ENCODE measurements around the gene SELENON. TPM values are rescaled to one million over a fixed set of nuclear protein-coding genes. Genes with fewer than 3 reads are reported as not detected.

SELENON gene
- total RNA-seq, 1 donor from 2014 or later = 72.8 TPM

DNA sequence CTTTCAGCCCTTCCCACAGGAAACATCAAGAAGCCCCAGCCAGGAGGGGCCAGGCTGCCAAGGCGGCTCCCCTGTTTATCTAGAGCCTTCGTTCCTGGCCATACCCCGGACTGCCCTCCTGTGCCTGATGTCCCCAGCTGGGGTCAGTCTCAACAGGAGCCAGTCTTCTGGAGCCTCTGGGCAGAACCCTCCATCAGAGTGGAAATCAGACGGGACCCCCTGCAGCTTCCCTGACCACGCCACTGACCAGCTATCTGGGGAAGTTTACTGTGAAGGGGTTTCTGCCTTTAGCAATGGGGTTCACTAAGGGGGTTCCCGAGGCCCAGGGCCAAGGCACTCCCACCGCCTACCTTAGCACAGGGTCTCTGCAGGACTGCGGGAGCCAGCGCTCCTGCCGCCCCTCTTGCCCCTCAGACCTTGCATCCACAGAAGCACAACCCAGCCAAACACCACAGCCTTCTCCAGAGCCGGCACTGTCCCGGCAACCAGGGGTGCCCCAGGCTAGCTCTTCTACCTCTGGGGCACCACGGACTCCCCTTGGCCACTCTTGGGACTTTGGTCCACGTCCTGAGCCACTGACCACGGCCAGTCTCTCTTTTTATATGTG, 16.2 kb downstream of the SELENON start:
- DNase-seq (ENCODE audit: low spot score in 2 of 2, unreplicated experiment in 2 of 2) = no peak
- no peaks in the 10 kb centered on the region for H3K9me3 Mint-ChIP-seq
- TF ChIP-seq, protein P1, sequence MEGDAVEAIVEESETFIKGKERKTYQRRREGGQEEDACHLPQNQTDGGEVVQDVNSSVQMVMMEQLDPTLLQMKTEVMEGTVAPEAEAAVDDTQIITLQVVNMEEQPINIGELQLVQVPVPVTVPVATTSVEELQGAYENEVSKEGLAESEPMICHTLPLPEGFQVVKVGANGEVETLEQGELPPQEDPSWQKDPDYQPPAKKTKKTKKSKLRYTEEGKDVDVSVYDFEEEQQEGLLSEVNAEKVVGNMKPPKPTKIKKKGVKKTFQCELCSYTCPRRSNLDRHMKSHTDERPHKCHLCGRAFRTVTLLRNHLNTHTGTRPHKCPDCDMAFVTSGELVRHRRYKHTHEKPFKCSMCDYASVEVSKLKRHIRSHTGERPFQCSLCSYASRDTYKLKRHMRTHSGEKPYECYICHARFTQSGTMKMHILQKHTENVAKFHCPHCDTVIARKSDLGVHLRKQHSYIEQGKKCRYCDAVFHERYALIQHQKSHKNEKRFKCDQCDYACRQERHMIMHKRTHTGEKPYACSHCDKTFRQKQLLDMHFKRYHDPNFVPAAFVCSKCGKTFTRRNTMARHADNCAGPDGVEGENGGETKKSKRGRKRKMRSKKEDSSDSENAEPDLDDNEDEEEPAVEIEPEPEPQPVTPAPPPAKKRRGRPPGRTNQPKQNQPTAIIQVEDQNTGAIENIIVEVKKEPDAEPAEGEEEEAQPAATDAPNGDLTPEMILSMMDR (IDR thresholded peaks at IDR 0.05; ENCODE audit: unreplicated experiment) = no peak
- H3K36me3 Mint-ChIP-seq = peaks cover 7% of the 10 kb centered on the region
- no peak overlapping the region for H3K4me3 Mint-ChIP-seq
- no peak overlapping the region for H3K27ac Mint-ChIP-seq
- H3K4me1 Mint-ChIP-seq = peaks cover 25% of the 10 kb centered on the region
- H3K27me3 Mint-ChIP-seq (ENCODE audit: low read depth) = no peaks in the 10 kb centered on the region

DNA sequence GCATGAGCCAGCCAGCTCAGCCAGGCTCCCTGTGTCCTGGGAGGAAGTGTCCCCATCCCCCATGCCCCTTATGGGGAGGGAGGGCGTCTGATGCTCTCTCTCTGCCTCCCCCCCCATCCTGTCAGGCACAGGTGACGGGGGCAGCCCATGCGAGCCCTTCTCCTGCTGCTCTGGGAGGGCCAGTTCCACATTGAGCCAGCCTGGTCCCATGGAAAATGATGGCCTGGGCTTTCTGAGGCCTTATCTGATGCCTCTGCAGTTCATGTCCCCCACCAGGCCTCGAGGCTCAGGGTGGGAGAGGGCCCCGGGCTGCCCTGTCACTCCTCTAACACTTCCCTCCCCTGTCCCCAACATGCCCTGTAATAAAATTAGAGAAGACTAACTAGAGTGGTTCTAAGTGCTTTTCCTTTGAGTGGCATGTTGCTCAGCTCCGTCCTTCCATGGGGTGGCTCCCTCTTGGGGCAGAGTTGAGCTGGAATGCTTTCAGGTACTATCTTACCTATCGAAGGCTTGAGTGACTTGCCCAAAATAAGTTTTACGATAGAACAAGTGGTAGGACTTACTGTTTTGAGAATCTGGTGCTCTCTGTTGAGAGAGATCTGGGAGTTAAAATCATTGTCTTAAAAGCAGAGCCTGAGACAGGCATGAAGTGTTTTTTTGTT, 18.0 kb downstream of the SELENON start:
- Mint-ChIP-seq H3K4me1 (peaks cover 34% of the 10 kb centered on the region), H3K4me3 (peak overlapping the region; percentile 97), H3K9me3 (no peaks in the 10 kb centered on the region), H3K27ac (peak overlapping the region; percentile 99), H3K27me3 (ENCODE audit: low read depth) (no peaks in the 10 kb centered on the region), H3K36me3 (peaks cover 7% of the 10 kb centered on the region)
- TF ChIP-seq, protein P1 (IDR thresholded peaks at IDR 0.05; ENCODE audit: unreplicated experiment) = no peak
- no peak for DNase-seq (ENCODE audit: low spot score in 2 of 2, unreplicated experiment in 2 of 2)

DNA sequence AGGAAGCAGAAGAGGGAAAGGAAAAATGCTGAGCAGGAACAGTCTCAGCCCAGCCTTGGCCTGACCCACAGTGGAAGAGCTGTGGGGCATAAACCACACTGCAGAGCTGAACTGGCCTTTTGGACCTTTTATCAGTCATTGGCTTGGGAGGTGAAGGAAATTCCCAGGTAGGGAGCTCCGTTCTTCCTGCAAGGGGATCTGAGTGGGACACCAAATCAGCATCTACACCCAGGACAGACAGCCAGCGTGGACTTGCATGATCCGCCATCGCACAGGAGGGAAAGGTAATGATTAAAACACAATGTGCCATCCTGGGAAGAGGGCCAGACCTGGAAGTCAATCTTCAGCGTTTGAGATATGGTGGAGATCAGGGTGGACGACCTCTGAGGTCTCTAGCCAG, 18.6 kb downstream of the SELENON start:
- Mint-ChIP-seq H3K4me1 (peaks cover 34% of the 10 kb centered on the region), H3K9me3 (no peaks in the 10 kb centered on the region), H3K27me3 (ENCODE audit: low read depth) (no peaks in the 10 kb centered on the region), H3K4me3 (peak overlapping the region; percentile 97), H3K36me3 (peaks cover 7% of the 10 kb centered on the region), H3K27ac (peak overlapping the region; percentile 99)
- DNase-seq (ENCODE audit: low spot score in 2 of 2, unreplicated experiment in 2 of 2) = no peak
- TF ChIP-seq, protein P1 (IDR thresholded peaks at IDR 0.05; ENCODE audit: unreplicated experiment) = no peak

DNA sequence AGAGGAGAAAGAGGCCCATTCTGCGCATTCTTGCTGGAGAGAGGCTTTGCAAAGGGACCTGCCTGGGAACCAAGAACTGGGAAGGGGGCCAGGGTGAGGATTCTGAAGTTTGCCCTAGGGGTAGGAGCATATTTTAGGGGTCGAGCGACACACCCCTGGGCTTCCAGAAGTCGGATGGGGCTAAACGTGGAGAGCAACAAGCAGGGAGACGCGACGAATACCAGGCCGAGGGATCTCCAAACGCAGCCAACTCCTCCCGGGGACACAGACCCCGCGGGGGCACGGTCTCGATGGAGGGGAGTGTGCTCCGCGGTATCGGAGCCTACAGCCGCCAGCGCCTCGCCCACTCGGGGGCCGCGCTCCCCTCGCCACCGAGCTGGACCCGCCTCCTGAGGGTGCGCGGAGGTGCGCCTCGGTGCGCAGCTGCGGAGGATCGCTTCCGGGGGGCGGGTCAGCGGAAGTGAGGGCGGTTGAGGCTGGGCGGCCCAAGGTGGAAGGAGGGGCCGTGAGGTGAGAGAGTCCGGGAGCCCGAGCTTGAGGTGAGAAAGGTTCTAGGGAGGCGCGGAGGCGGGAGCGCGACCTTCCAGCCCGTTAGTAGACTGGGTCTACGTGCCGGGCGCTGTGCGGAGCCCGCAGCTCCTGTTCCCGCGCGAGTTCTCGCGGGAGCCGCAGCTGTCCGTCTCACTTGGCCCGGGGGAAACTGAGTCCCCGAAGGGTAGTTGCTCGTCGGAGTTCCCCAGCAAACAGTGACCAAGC, 19.7 kb downstream of the SELENON start, which contains the start of gene MTFR1L:
Gene MTFR1L, plus strand, starts transcription at position 464 of the 756 bp plus-strand sequence. CDS start 3,151 bp downstream, outside the sequence.
- peak; percentile 71 to 85 for DNase-seq (ENCODE audit: low spot score in 2 of 2, unreplicated experiment in 2 of 2)

More for the DNA sequence above, 19.7 kb downstream of the SELENON start, which contains the start of gene MTFR1L:
- Mint-ChIP-seq H3K27ac (peak within 1 kb of the TSS; percentile 99), H3K36me3 (peaks cover 7% of the 10 kb centered on the region), H3K4me1 (peaks cover 34% of the 10 kb centered on the region), H3K4me3 (peak within 1 kb of the TSS; percentile 97), H3K9me3 (no peaks in the 10 kb centered on the region), H3K27me3 (ENCODE audit: low read depth) (no peaks in the 10 kb centered on the region)
- TF ChIP-seq, protein P1 (IDR thresholded peaks at IDR 0.05; ENCODE audit: unreplicated experiment) = no peak

All from mesothelial cell of epicardium (in vitro differentiated cells).